H9 (cell line): ENCODE data around the gene CHMP6. TPM values are rescaled to one million over a fixed set of nuclear protein-coding genes. Genes with fewer than 3 reads are reported as not detected.

Experiments used
- DNase-seq: peaks from one replicate; pipeline ENCODE4 v3.0.0-alpha.2; 2017
- H2AFZ ChIP-seq: one replicate; pipeline ENCODE4 v1.6.1; 2013; ENCODE audit warnings: mild to moderate bottlenecking, low read length, control low read depth, moderate library complexity
- H2AK5ac ChIP-seq: 2 replicates; pipeline ENCODE4 v1.6.1; 2013; ENCODE audit warnings: low read length, control low read depth, mixed read lengths; ENCODE audit not compliant: insufficient read length
- H2BK120ac ChIP-seq: one replicate; pipeline ENCODE4 v1.6.1; 2013; ENCODE audit warnings: low read depth, mild to moderate bottlenecking, low read length, control low read depth, inconsistent platforms; ENCODE audit not compliant: poor library complexity, severe bottlenecking
- H2BK12ac ChIP-seq: 2 replicates; pipeline ENCODE4 v1.6.1; 2013; ENCODE audit warnings: low read length, control low read depth, mixed read lengths, low read depth; ENCODE audit not compliant: insufficient read length
- H2BK15ac ChIP-seq: 2 replicates; pipeline ENCODE4 v1.6.1; 2013; ENCODE audit warnings: low read depth, low read length, control low read depth
- H2BK20ac ChIP-seq: one replicate; pipeline ENCODE4 v1.6.1; 2013; ENCODE audit warnings: low read depth, mild to moderate bottlenecking, low read length, control low read depth, inconsistent platforms; ENCODE audit not compliant: poor library complexity, severe bottlenecking
- H2BK5ac ChIP-seq: 2 replicates; pipeline ENCODE4 v1.6.1; 2013; ENCODE audit warnings: low read length, control low read depth, mixed read lengths; ENCODE audit not compliant: insufficient read length
- H3K14ac ChIP-seq: 2 replicates; pipeline ENCODE4 v1.6.1; 2013; ENCODE audit warnings: low read length, control low read depth; ENCODE audit not compliant: insufficient read depth
- H3K18ac ChIP-seq: 2 replicates; pipeline ENCODE4 v1.6.1; 2013; ENCODE audit warnings: low read depth, mild to moderate bottlenecking, mixed read lengths, low read length, control low read depth; ENCODE audit not compliant: insufficient read length
- H3K23ac ChIP-seq: 2 replicates; pipeline ENCODE4 v1.6.1; 2013; ENCODE audit warnings: low read length, control low read depth, mixed read lengths, low read depth; ENCODE audit not compliant: insufficient read length
- H3K23me2 ChIP-seq: 2 replicates; pipeline ENCODE4 v1.6.1; 2013; ENCODE audit warnings: low read depth, mild to moderate bottlenecking, mixed read lengths, low read length, control low read depth; ENCODE audit not compliant: insufficient read length, poor library complexity, severe bottlenecking
- H3K27ac ChIP-seq: 2 replicates; pipeline ENCODE4 v1.5.1; 2013; ENCODE audit warnings: low read length, control low read depth, mixed read lengths, low read depth; ENCODE audit not compliant: insufficient read length
- H3K27me3 ChIP-seq: 2 replicates; pipeline ENCODE4 v1.6.1; 2013; ENCODE audit warnings: low read length, control low read depth, inconsistent platforms; ENCODE audit not compliant: insufficient read depth
- H3K4ac ChIP-seq: 2 replicates; pipeline ENCODE4 v1.6.1; 2013; ENCODE audit warnings: low read depth, mild to moderate bottlenecking, control low read depth, inconsistent platforms, low read length, moderate library complexity
- H3K4me1 ChIP-seq: 2 replicates; pipeline ENCODE4 v1.6.1; 2013; ENCODE audit warnings: low read length, control low read depth, inconsistent platforms; ENCODE audit not compliant: insufficient read depth
- H3K4me2 ChIP-seq: 2 replicates; pipeline ENCODE4 v1.6.1; 2013; ENCODE audit warnings: low read length, control low read depth, mixed read lengths; ENCODE audit not compliant: insufficient read length, insufficient read depth
- H3K56ac ChIP-seq: 2 replicates; pipeline ENCODE4 v1.6.1; 2013; ENCODE audit warnings: low read depth, mild to moderate bottlenecking, mixed read lengths, low read length, control low read depth; ENCODE audit not compliant: insufficient read length
- H3K79me1 ChIP-seq: 2 replicates; pipeline ENCODE4 v1.6.1; 2013; ENCODE audit warnings: low read depth, mild to moderate bottlenecking, moderate library complexity, low read length, control low read depth, inconsistent platforms; ENCODE audit not compliant: insufficient read depth, poor library complexity, severe bottlenecking
- H3K79me2 ChIP-seq: 2 replicates; pipeline ENCODE4 v1.6.1; 2013; ENCODE audit warnings: low read length, control low read depth, inconsistent platforms; ENCODE audit not compliant: insufficient read depth
- H3K9ac ChIP-seq: 2 replicates; pipeline ENCODE4 v1.6.1; 2013; ENCODE audit warnings: low read length, control low read depth, mixed read lengths; ENCODE audit not compliant: insufficient read length; ENCODE audit errors: extremely low read depth
- H3K9me3 ChIP-seq: one replicate; pipeline ENCODE4 v1.6.1; 2013; ENCODE audit warnings: low read depth, low read length, inconsistent platforms; ENCODE audit not compliant: control insufficient read depth
- H3T11ph ChIP-seq: one replicate; pipeline ENCODE4 v1.6.1; 2013; ENCODE audit warnings: mild to moderate bottlenecking, low read length, control low read depth, inconsistent platforms
- H4K20me1 ChIP-seq: one replicate; pipeline ENCODE4 v1.6.1; 2013; ENCODE audit not compliant: control insufficient read depth, insufficient read length, insufficient read depth
- H4K5ac ChIP-seq: 2 replicates; pipeline ENCODE4 v1.6.1; 2013; ENCODE audit warnings: low read depth, mild to moderate bottlenecking, mixed read lengths, low read length, control low read depth; ENCODE audit not compliant: insufficient read length
- H4K8ac ChIP-seq: replicated peaks from 2 replicates; pipeline ENCODE4 v1.6.1; 2013; ENCODE audit warnings: low read length, control low read depth, mixed read lengths, low read depth; ENCODE audit not compliant: insufficient read length
- H4K91ac ChIP-seq: 2 replicates; pipeline ENCODE4 v1.6.1; 2013; ENCODE audit warnings: low read depth, mild to moderate bottlenecking, moderate library complexity, mixed read lengths, low read length, control low read depth; ENCODE audit not compliant: insufficient read length
- H3K27ac Mint-ChIP-seq, 3 experiments: 2 replicates in 2 of 3; 3 replicates in 1 of 3; pipeline ENCODE4 v1.8.0; 2020 to 2021; ENCODE audit warnings: mixed read lengths in 3 of 3, mild to moderate bottlenecking in 1 of 3, moderate library complexity in 1 of 3
- H3K27me3 Mint-ChIP-seq: 2 replicates; pipeline ENCODE4 v1.8.0; 2021; ENCODE audit warnings: low read depth, mild to moderate bottlenecking, moderate library complexity, mixed read lengths
- H3K36me3 Mint-ChIP-seq, 3 experiments: 2 replicates in 2 of 3; 3 replicates in 1 of 3; pipeline ENCODE4 v1.8.0; 2020 to 2021; ENCODE audit warnings: low read depth in 3 of 3, mixed read lengths in 3 of 3; ENCODE audit not compliant: insufficient read depth in 1 of 3
- H3K4me1 Mint-ChIP-seq, 2 experiments: 2 replicates each; pipeline ENCODE4 v1.8.0; 2020; ENCODE audit warnings: mixed read lengths in 2 of 2
- H3K4me3 Mint-ChIP-seq, 2 experiments: 2 replicates in 1 of 2; 3 replicates in 1 of 2; pipeline ENCODE4 v1.8.0; 2020 to 2021; ENCODE audit warnings: mild to moderate bottlenecking in 2 of 2, mixed read lengths in 2 of 2, moderate library complexity in 1 of 2
- H3K9me3 Mint-ChIP-seq, 2 experiments: 2 replicates in 1 of 2; 3 replicates in 1 of 2; pipeline ENCODE4 v1.8.0; 2020; ENCODE audit warnings: mild to moderate bottlenecking in 2 of 2, mixed read lengths in 2 of 2, moderate library complexity in 1 of 2
- CTCF ChIP-seq: fragments of 200-600 bp; sonication (generic); conservative IDR thresholded peaks from 3 replicates; pipeline ENCODE4 v1.8.0; 2021; ENCODE audit warnings: antibody characterized with exemption, mild to moderate bottlenecking
- WGBS: extraction: QIAGEN DNeasy Blood & Tissue Kit; methylation state at CpG from one replicate; pipeline ENCODE4 v1.1.7; 2013; ENCODE audit warnings: missing lambda C conversion rate, low lambda C conversion rate, mixed read lengths; ENCODE audit not compliant: insufficient read length; ENCODE audit errors: extremely low coverage; 5-methylcytosine and 5-hydroxymethylcytosine counted together
- total RNA-seq: library from RNA; stranded (reverse); gene quantifications from 2 replicates; pipeline ENCODE4 v1.2.1, GENCODE V29; 2021

CHMP6 gene
- total RNA-seq, 1 experiment from 2014 or later, result 23.4 TPM

GRCh38 chr17:80989586-80989913 is 2.1 kb upstream of the CHMP6 start:
- H4K5ac ChIP-seq, result no peak overlapping the region
- peaks cover 10% of the 10 kb centered on the region for H3K23me2 ChIP-seq
- H3K27ac Mint-ChIP-seq, result no peak overlapping the region
- no peak overlapping the region for H3K27ac ChIP-seq
- WGBS, result no CpG with 5 or more reads among the region's 11 CpGs
- H4K8ac ChIP-seq, result no peak overlapping the region
- no peak overlapping the region for H3T11ph ChIP-seq
- TF ChIP-seq CTCF, result no peak
- no peaks in the 10 kb centered on the region for H3K4me1 ChIP-seq
- no peak overlapping the region for H3K9ac ChIP-seq
- H3K18ac ChIP-seq, result no peak overlapping the region
- no peaks in the 10 kb centered on the region for H3K9me3 Mint-ChIP-seq
- no peak overlapping the region for H3K4me2 ChIP-seq
- H3K4ac ChIP-seq, result no peak overlapping the region
- H2BK120ac ChIP-seq, result no peak overlapping the region
- H2BK12ac ChIP-seq, result no peak overlapping the region
- no peak overlapping the region for H3K14ac ChIP-seq
- H3K4me1 Mint-ChIP-seq, result peaks cover 13 to 18% of the 10 kb centered on the region in 2 experiments
- H3K23ac ChIP-seq, result no peak overlapping the region
- no peak overlapping the region for H2BK5ac ChIP-seq
- H2AFZ ChIP-seq, result no peak overlapping the region
- H3K79me1 ChIP-seq, result no peaks in the 10 kb centered on the region
- no peak overlapping the region for H3K4me3 Mint-ChIP-seq
- H3K36me3 Mint-ChIP-seq, result peaks cover 0 to 2% (median 0%) of the 10 kb centered on the region in 3 experiments; a peak in 2 of 7 replicates
- H2BK20ac ChIP-seq, result no peak overlapping the region
- peaks cover 39% of the 10 kb centered on the region for H3K27me3 Mint-ChIP-seq
- no peak overlapping the region for H2BK15ac ChIP-seq
- no peaks in the 10 kb centered on the region for H3K9me3 ChIP-seq
- DNase-seq, result no peak
- H2AK5ac ChIP-seq, result no peak overlapping the region
- H3K27me3 ChIP-seq, result no peaks in the 10 kb centered on the region
- no peaks in the 10 kb centered on the region for H4K20me1 ChIP-seq
- H3K56ac ChIP-seq, result no peak overlapping the region
- H4K91ac ChIP-seq, result no peak overlapping the region
- no peaks in the 10 kb centered on the region for H3K79me2 ChIP-seq
